Measurements from ENCODE around the gene KAT6B.

The KAT6B gene

DNA sequence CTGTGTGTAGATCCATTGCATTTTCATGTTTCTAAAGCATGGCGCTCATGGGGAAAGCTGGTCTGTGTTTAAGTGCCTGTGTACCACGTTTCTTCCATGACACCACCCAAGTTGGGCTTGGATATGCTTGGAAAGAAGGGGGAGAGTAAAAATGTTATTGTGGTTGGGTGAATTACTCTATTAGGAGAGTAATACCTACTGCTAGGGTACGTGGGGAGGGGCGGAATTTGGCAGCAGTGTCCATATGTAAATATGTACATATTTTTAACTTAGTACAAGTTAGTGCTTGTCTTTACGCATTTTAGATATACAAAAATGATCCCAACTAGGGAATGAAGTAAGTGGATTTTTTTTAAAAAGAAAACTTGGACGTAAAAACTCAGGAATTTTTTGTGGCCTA, 242.1 kb downstream of the KAT6B start:
- no peak for DNase-seq (ENCODE audit: low read depth in 3 of 3)

GRCh38 chr10:75070476-75070875, 244.1 kb downstream of the KAT6B start:
- DNase-seq (ENCODE audit: low read depth in 3 of 3), result no peak

DNA sequence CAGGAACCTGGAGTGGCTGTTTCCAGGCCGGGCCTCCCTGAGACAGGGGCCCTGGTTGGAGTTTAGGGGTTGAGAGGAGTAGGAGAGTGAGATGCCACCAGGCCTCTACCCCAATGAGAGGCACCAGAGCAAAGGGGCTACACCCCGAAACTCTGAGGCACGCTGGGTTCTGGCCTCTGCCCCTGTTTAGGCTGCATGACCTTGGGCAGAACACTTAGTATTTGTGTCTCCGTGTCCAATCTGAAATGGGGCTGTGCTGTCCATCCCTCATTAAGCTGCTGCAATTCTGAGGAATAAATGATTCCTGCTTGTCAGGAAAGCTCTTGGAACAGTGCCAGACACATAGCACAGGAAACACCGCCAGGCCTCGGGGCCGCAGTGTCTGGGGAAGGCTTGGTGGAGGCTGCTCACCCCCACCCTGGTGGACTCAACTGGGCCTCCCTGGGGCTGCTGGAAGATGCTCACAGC, 244.6 kb downstream of the KAT6B start:
- no peak for DNase-seq (ENCODE audit: low read depth in 3 of 3)

DNA sequence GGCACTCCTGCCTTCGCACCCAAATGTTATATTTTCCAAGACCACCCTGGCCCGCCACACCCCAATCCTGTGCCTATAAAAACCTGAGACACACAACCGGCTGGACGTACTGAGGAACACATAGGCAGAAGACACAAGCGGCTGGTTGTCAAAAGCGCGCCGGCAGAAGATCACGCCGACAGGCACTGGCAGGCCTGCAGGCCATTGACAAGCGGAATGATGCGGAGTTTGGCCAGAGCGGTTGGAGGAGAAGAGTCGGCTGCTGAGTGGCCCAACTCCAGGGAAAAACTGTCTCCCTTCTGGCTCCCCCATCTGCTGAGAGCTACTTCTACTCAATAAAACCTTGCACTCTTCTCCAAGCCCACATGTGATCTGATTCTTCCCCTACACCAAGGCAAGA, 245.4 kb downstream of the KAT6B start:
- no peak for DNase-seq (ENCODE audit: low read depth in 3 of 3)

DNA sequence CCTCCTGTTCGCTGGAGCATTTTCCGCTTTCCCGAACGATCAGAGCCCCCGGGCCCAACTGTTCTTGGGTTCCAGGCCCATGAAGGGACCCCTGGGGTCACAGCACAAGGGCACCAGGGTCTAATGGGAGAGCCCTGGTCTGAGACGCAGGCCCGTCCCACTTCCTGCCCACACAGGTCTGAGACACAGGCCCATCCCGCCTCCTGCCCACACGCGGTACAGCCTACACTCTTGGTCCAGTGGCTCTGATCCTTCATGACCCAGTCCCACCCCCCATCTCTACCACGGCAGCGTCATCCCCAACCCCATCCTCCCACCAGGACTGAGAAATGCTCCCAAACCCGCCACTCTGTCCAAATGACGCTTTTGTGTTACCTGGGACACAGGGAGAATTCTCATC, 246.3 kb downstream of the KAT6B start:
- DNase-seq (ENCODE audit: low read depth in 3 of 3), result no peak

GRCh38 chr10:75073442-75073841, 247.0 kb downstream of the KAT6B start:
- no peak for DNase-seq (ENCODE audit: low read depth in 3 of 3)

- no peak for DNase-seq (ENCODE audit: low read depth in 3 of 3)
Measured at GRCh38 chr10:75074711-75075445, 248.5 kb downstream of the KAT6B start.

GRCh38 chr10:75076348-75076747, 249.9 kb downstream of the KAT6B start:
- DNase-seq (ENCODE audit: low read depth in 3 of 3), result no peak

DNA sequence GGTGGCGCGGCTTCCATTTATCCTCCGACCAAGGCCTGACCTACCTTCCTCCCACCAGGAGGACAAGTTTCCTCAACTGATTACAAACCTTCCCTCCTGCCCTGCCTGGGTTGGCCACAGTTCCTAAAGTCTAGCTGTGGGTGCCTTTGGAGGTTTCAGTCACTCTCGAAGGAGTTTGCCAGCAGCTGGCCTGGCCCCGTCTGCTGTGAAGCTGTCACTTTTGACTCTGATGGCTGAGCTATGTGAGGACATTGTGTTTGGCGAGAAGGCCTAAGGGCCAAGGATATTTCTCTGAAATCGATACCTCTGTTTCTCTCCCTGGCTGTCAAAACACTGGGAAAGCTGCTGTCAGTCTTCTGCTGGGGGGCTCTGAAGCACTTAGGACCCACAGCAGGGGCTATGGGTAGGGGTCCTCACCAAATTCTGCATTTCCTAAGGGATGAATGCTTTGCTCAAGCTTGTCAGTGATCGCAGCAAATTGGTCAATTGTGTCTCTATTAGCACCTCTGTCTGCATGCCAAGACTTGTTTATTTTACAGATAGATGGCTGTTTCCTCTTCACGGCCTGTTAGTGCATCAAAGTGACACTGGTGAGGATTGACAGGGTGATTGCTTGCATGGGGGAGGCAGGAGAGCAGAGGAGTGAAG, 253.2 kb downstream of the KAT6B start:
- DNase-seq (ENCODE audit: low read depth in 3 of 3), result no peak

DNA sequence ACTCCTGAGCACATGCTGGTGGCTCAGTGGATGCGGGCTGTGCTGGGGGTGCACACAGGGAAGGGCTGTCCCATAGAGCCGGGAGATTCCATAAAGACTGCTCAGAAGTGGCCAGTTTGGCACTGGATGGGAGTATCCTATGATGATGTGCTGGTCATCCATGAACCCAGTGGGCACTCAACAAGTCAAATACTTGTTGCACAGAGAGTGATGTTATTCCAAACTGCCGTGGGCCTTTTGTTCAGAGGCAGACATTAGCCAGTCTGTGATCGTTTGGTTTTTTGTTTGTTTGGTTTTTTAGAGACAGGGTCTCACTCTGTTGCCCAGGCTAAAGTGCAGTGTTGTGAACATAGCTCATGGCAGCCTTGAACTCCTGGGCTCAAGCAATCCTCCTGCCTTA, 254.2 kb downstream of the KAT6B start:
- DNase-seq (ENCODE audit: low read depth in 3 of 3), result no peak

- no peak for DNase-seq (ENCODE audit: low read depth in 3 of 3)
Measured at GRCh38 chr10:75081379-75081778, 255.0 kb downstream of the KAT6B start.

All from stimulated activated CD4-positive, alpha-beta T cell treated with anti-CD3 and anti-CD28 coated beads, TNF-alpha, amount 100 ng/mL, for 4 hours (primary cell).